Measurements from ENCODE around the gene CHD6.

Gene CHD6

DNA sequence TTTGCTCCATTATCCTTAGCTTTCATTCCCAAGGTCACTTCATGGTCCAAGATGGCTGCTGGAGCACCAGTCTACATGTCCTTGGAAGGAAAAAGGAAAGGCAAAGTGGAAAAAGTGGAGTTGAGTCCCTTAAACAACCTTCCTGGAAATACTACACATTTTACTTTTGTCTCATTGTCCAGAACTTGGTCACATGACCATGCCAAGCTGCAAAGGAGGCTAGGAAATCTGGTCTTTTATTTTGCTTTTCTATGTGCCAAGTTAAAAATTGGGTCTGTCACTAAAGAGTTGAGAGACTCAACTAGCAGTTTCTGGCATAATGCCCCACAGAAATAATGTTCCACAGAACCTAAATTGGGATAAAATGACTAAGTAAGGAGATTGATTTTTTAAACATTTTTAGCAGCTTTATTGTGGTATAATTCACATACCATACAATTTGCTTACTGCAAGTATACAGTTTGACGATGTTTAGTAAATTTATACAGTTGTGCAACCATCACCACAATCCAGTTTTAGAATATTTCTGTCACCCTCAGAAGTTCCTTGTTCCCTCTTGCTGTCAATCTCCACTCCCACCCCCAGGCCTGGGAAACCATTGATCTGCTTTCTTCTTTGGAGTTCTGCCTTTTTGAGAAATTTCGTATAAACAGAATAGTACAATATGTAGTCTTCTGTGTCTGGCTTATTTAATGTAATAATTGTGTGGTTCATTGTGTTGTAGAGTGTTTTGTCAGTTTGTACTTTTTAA, 5.6 kb upstream of the CHD6 start:
- TF ChIP-seq OSR1 (CRISPR knock-in tag; IDR thresholded peaks at IDR 0.05) (no peak), ARNTL (CRISPR knock-in tag; IDR thresholded peaks at IDR 0.05; ENCODE audit: borderline replicate concordance, low read depth) (no peak), BACH2 (CRISPR knock-in tag; IDR thresholded peaks at IDR 0.05; ENCODE audit: borderline replicate concordance) (no peak), PPARA (CRISPR knock-in tag; IDR thresholded peaks at IDR 0.05; ENCODE audit: borderline replicate concordance) (no peak), ISL1 (CRISPR knock-in tag; IDR thresholded peaks at IDR 0.05) (no peak)
- TF ChIP-seq, protein P1, sequence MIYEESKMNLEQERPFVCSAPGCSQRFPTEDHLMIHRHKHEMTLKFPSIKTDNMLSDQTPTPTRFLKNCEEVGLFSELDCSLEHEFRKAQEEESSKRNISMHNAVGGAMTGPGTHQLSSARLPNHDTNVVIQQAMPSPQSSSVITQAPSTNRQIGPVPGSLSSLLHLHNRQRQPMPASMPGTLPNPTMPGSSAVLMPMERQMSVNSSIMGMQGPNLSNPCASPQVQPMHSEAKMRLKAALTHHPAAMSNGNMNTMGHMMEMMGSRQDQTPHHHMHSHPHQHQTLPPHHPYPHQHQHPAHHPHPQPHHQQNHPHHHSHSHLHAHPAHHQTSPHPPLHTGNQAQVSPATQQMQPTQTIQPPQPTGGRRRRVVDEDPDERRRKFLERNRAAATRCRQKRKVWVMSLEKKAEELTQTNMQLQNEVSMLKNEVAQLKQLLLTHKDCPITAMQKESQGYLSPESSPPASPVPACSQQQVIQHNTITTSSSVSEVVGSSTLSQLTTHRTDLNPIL (CRISPR knock-in tag; IDR thresholded peaks at IDR 0.05; ENCODE audit: low read depth): no peak
- ATAC-seq: no peak

DNA sequence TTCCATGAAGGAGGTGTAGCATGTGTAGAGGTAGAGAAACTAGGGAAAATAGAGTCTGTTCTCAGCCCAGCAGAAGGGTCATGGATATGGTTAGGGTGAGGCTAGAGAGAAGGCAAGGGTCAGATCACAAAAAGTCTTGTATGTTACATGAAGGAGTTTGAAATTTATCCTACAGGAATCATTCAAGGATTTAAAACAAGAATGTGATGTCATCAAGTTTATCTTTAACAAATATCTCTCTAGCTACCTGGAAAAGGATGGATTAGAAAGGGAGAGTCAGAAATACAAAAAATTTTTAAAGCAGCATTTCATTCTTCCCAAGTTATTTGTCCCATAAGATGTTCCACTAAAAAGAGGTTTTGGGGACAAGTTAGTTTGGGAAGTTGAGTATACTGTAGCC, 4.4 kb upstream of the CHD6 start:
- ATAC-seq: no peak
- no peak for TF ChIP-seq ZNF70 (CRISPR knock-in tag; IDR thresholded peaks at IDR 0.05)
- TF ChIP-seq ZNF565 (CRISPR knock-in tag; conservative IDR thresholded peaks at IDR 0.05; ENCODE audit: low read depth): no peak
- TF ChIP-seq, protein P2, sequence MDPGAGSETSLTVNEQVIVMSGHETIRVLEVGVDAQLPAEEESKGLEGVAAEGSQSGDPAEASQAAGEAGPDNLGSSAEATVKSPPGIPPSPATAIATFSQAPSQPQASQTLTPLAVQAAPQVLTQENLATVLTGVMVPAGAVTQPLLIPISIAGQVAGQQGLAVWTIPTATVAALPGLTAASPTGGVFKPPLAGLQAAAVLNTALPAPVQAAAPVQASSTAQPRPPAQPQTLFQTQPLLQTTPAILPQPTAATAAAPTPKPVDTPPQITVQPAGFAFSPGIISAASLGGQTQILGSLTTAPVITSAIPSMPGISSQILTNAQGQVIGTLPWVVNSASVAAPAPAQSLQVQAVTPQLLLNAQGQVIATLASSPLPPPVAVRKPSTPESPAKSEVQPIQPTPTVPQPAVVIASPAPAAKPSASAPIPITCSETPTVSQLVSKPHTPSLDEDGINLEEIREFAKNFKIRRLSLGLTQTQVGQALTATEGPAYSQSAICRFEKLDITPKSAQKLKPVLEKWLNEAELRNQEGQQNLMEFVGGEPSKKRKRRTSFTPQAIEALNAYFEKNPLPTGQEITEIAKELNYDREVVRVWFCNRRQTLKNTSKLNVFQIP (CRISPR knock-in tag; IDR thresholded peaks at IDR 0.05; ENCODE audit: borderline replicate concordance, low read depth): no peak
- TF ChIP-seq, protein P3, sequence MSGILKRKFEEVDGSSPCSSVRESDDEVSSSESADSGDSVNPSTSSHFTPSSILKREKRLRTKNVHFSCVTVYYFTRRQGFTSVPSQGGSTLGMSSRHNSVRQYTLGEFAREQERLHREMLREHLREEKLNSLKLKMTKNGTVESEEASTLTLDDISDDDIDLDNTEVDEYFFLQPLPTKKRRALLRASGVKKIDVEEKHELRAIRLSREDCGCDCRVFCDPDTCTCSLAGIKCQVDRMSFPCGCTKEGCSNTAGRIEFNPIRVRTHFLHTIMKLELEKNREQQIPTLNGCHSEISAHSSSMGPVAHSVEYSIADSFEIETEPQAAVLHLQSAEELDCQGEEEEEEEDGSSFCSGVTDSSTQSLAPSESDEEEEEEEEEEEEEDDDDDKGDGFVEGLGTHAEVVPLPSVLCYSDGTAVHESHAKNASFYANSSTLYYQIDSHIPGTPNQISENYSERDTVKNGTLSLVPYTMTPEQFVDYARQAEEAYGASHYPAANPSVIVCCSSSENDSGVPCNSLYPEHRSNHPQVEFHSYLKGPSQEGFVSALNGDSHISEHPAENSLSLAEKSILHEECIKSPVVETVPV (CRISPR knock-in tag; IDR thresholded peaks at IDR 0.05): no peak
- no peak for TF ChIP-seq CSDC2 (CRISPR knock-in tag; IDR thresholded peaks at IDR 0.05)
- no peak for TF ChIP-seq ZFP3 (CRISPR knock-in tag; IDR thresholded peaks at IDR 0.05)
- TF ChIP-seq ISL1 (CRISPR knock-in tag; IDR thresholded peaks at IDR 0.05): no peak

DNA sequence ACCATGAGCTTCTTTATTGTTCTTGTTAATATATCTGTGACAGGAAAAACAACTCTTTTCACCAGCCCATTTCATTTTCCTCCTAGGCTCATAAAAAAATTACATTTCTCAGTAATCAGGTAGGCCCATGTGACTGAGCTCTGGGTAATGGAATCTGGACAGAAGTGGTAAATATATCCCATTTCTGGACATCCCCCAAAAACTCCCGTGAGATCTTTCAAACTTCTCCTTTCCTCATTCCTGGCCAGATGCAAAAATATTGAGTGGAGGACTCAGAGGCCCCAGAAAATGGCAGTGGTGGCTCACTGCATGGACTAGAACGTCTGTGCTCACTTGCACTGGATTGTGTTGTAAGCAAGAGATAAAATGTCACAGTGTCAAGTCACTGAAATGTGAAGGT, 3.8 kb upstream of the CHD6 start:
- TF ChIP-seq TOX (CRISPR knock-in tag; IDR thresholded peaks at IDR 0.05; ENCODE audit: borderline replicate concordance) (no peak), ZNF70 (CRISPR knock-in tag; IDR thresholded peaks at IDR 0.05) (no peak), ESRRG (CRISPR knock-in tag; IDR thresholded peaks at IDR 0.05) (no peak)
- TF ChIP-seq, protein P4, sequence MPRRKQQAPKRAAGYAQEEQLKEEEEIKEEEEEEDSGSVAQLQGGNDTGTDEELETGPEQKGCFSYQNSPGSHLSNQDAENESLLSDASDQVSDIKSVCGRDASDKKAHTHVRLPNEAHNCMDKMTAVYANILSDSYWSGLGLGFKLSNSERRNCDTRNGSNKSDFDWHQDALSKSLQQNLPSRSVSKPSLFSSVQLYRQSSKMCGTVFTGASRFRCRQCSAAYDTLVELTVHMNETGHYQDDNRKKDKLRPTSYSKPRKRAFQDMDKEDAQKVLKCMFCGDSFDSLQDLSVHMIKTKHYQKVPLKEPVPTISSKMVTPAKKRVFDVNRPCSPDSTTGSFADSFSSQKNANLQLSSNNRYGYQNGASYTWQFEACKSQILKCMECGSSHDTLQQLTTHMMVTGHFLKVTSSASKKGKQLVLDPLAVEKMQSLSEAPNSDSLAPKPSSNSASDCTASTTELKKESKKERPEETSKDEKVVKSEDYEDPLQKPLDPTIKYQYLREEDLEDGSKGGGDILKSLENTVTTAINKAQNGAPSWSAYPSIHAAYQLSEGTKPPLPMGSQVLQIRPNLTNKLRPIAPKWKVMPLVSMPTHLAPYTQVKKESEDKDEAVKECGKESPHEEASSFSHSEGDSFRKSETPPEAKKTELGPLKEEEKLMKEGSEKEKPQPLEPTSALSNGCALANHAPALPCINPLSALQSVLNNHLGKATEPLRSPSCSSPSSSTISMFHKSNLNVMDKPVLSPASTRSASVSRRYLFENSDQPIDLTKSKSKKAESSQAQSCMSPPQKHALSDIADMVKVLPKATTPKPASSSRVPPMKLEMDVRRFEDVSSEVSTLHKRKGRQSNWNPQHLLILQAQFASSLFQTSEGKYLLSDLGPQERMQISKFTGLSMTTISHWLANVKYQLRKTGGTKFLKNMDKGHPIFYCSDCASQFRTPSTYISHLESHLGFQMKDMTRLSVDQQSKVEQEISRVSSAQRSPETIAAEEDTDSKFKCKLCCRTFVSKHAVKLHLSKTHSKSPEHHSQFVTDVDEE (CRISPR knock-in tag; IDR thresholded peaks at IDR 0.05): no peak
- TF ChIP-seq, protein P3 (CRISPR knock-in tag; IDR thresholded peaks at IDR 0.05): no peak
- no peak for ATAC-seq

DNA sequence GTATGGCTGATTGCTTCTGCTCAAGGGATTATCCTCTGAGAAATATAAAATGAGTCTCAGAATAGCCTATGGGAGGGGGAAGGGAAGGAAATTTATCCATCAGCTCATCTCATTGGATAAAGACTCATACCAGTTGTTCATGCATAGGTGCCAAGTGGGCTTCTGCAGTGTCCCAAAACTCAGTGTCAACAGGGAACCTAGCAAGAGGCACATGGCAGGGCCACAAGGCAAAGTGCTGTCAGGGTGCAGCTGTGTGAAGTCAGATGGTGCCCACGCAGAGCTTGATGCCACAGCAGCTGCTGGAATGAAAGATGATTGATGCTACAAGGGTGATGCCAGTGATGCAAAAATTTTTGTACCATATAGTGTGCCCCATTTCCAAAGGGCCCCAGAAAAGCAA, 3.2 kb upstream of the CHD6 start:
- ATAC-seq: no peak
- TF ChIP-seq ARNTL (CRISPR knock-in tag; IDR thresholded peaks at IDR 0.05; ENCODE audit: borderline replicate concordance, low read depth) (no peak), BACH2 (CRISPR knock-in tag; IDR thresholded peaks at IDR 0.05; ENCODE audit: borderline replicate concordance) (no peak), ZNF565 (CRISPR knock-in tag; conservative IDR thresholded peaks at IDR 0.05; ENCODE audit: low read depth) (no peak), GLIS3 (CRISPR knock-in tag; IDR thresholded peaks at IDR 0.05) (no peak), ESRRG (CRISPR knock-in tag; IDR thresholded peaks at IDR 0.05) (no peak)
- TF ChIP-seq, protein P2 (CRISPR knock-in tag; IDR thresholded peaks at IDR 0.05; ENCODE audit: borderline replicate concordance, low read depth): no peak
- TF ChIP-seq, protein P3 (CRISPR knock-in tag; IDR thresholded peaks at IDR 0.05): no peak
- TF ChIP-seq, protein P5, sequence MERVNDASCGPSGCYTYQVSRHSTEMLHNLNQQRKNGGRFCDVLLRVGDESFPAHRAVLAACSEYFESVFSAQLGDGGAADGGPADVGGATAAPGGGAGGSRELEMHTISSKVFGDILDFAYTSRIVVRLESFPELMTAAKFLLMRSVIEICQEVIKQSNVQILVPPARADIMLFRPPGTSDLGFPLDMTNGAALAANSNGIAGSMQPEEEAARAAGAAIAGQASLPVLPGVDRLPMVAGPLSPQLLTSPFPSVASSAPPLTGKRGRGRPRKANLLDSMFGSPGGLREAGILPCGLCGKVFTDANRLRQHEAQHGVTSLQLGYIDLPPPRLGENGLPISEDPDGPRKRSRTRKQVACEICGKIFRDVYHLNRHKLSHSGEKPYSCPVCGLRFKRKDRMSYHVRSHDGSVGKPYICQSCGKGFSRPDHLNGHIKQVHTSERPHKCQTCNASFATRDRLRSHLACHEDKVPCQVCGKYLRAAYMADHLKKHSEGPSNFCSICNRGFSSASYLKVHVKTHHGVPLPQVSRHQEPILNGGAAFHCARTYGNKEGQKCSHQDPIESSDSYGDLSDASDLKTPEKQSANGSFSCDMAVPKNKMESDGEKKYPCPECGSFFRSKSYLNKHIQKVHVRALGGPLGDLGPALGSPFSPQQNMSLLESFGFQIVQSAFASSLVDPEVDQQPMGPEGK (CRISPR knock-in tag; IDR thresholded peaks at IDR 0.05; ENCODE audit: borderline replicate concordance): no peak
